Hepatocyte (in vitro differentiated cells): ENCODE results near the gene AUH. TPM values are rescaled to one million over a fixed set of nuclear protein-coding genes. Genes with fewer than 3 reads are reported as not detected.

Source experiments
- DNase-seq: peaks from one replicate; pipeline ENCODE4 v3.0.0-alpha.2; 2016; ENCODE audit warnings: low spot score
- H2AFZ ChIP-seq: fragments of 200-600 bp; sonication (generic); 2 replicates; pipeline ENCODE4 v1.6.0; 2016; ENCODE audit warnings: antibody characterized with exemption, mild to moderate bottlenecking
- H3K27ac ChIP-seq: fragments of 200-600 bp; sonication (generic); 2 replicates; pipeline ENCODE4 v1.5.1; 2016; ENCODE audit warnings: mild to moderate bottlenecking
- H3K27me3 ChIP-seq: fragments of 200-600 bp; sonication (generic); 2 replicates; pipeline ENCODE4 v1.6.1; 2016
- H3K36me3 ChIP-seq: fragments of 200-600 bp; sonication (generic); replicated peaks from 2 replicates; pipeline ENCODE4 v1.5.1; 2016; ENCODE audit warnings: low read depth; ENCODE audit not compliant: insufficient read depth
- H3K4me1 ChIP-seq: fragments of 200-600 bp; sonication (generic); 2 replicates; pipeline ENCODE4 v1.5.1; 2016; ENCODE audit warnings: mild to moderate bottlenecking, moderate library complexity; ENCODE audit not compliant: insufficient read depth
- H3K4me2 ChIP-seq: fragments of 200-600 bp; sonication (generic); 2 replicates; pipeline ENCODE4 v1.6.0; 2016
- H3K4me3 ChIP-seq: fragments of 200-600 bp; sonication (generic); 2 replicates; pipeline ENCODE4 v1.5.1; 2016; ENCODE audit warnings: mild to moderate bottlenecking
- H3K79me2 ChIP-seq: fragments of 200-600 bp; sonication (generic); 2 replicates; pipeline ENCODE4 v1.6.0; 2017; ENCODE audit warnings: mild to moderate bottlenecking
- H3K9me2 ChIP-seq: fragments of 200-600 bp; sonication (generic); replicated peaks from 2 replicates; pipeline ENCODE4 v1.6.0; 2017; ENCODE audit warnings: mild to moderate bottlenecking; ENCODE audit not compliant: insufficient read depth
- H3K9me3 ChIP-seq: fragments of 200-600 bp; sonication (generic); 2 replicates; pipeline ENCODE4 v1.5.1; 2016; ENCODE audit warnings: low read depth, mild to moderate bottlenecking
- H4K20me1 ChIP-seq: fragments of 200-600 bp; sonication (generic); 2 replicates; pipeline ENCODE4 v1.6.0; 2016; ENCODE audit warnings: mild to moderate bottlenecking; ENCODE audit not compliant: insufficient read depth, poor library complexity, severe bottlenecking
- CTCF ChIP-seq: fragments of 200-600 bp; sonication (generic); IDR thresholded peaks from 2 replicates; pipeline ENCODE4 v1.5.1; 2016; ENCODE audit warnings: antibody characterized with exemption, mild to moderate bottlenecking; ENCODE audit not compliant: poor library complexity
- EZH2 ChIP-seq: fragments of 200-600 bp; sonication (generic); IDR thresholded peaks from 2 replicates; pipeline ENCODE4 v1.6.1; 2016; ENCODE audit warnings: antibody characterized with exemption, mild to moderate bottlenecking, borderline replicate concordance
- EZH2phosphoT487 ChIP-seq: fragments of 200-600 bp; sonication (generic); IDR thresholded peaks from one replicate; pipeline ENCODE4 v1.6.1; 2018; ENCODE audit warnings: antibody characterized with exemption, mild to moderate bottlenecking, low read depth, moderate library complexity; ENCODE audit not compliant: unreplicated experiment, severe bottlenecking
- WGBS: methylation state at CpG from one replicate; pipeline ENCODE4 v1.1.6; 2016; ENCODE audit warnings: low lambda C conversion rate; ENCODE audit errors: missing lambda C conversion rate; 5-methylcytosine and 5-hydroxymethylcytosine counted together
- polyA plus RNA-seq: library from polyadenylated mRNA; unstranded; fragments of >200 nt; fragmentation: Nextera tagmentation; extraction: Ambion mirVana; gene quantifications from 2 replicates; pipeline ENCODE4 v1.2.1, GENCODE V29; 2016
- total RNA-seq: library from RNA; depleted of rRNA; stranded (reverse); fragments of >200 nt; gene quantifications from 2 replicates; pipeline ENCODE4 v1.2.3, GENCODE V29; 2014

Gene AUH
- total and polyA plus RNA-seq, 2 experiments from 2014 or later: 19.5 to 25.0 TPM

- no peak overlapping the region for H3K4me2 ChIP-seq
- H2AFZ ChIP-seq: no peak overlapping the region
- H3K27me3 ChIP-seq: no peaks in the 10 kb centered on the region
- 96% methylated on average over 7 of the region's 7 CpGs for WGBS
- H3K36me3 ChIP-seq: no peaks in the 10 kb centered on the region
- TF ChIP-seq EZH2: no peak
- no peak for TF ChIP-seq EZH2phosphoT487
- TF ChIP-seq CTCF: no peak
- H3K9me2 ChIP-seq: no peaks in the 10 kb centered on the region
- DNase-seq: no peak
- H3K4me1 ChIP-seq: no peaks in the 10 kb centered on the region
- H3K27ac ChIP-seq: no peak overlapping the region
- no peak overlapping the region for H3K4me3 ChIP-seq
- H3K79me2 ChIP-seq: no peaks in the 10 kb centered on the region
- peaks cover 2% of the 10 kb centered on the region for H3K9me3 ChIP-seq
- H4K20me1 ChIP-seq: no peaks in the 10 kb centered on the region
Observed at GRCh38 chr9:91176426-91176825, 185.3 kb downstream of the AUH start.

GRCh38 chr9:91174772-91175171, 186.9 kb downstream of the AUH start:
- no peak for TF ChIP-seq EZH2
- no peak for DNase-seq
- Histone ChIP-seq H3K9me3 (peaks cover 13% of the 10 kb centered on the region), H3K27ac (no peak overlapping the region), H3K9me2 (no peaks in the 10 kb centered on the region), H3K4me2 (no peak overlapping the region), H3K4me3 (no peak overlapping the region), H3K4me1 (no peaks in the 10 kb centered on the region), H4K20me1 (no peaks in the 10 kb centered on the region), H3K36me3 (no peaks in the 10 kb centered on the region), H2AFZ (no peak overlapping the region), H3K79me2 (no peaks in the 10 kb centered on the region), H3K27me3 (no peaks in the 10 kb centered on the region)
- 91% methylated on average over 6 of the region's 6 CpGs for WGBS

- WGBS: 82% methylated on average over 1 of the region's 1 CpG
- no peaks in the 10 kb centered on the region for H3K4me1 ChIP-seq
Observed at GRCh38 chr9:91172329-91172728, 189.4 kb downstream of the AUH start.

GRCh38 chr9:91170951-91171350, 190.8 kb downstream of the AUH start:
- H2AFZ ChIP-seq: no peak overlapping the region
- no peaks in the 10 kb centered on the region for H3K27me3 ChIP-seq
- TF ChIP-seq CTCF: no peak
- no peak for TF ChIP-seq EZH2phosphoT487
- no peak for TF ChIP-seq EZH2
- no peaks in the 10 kb centered on the region for H3K36me3 ChIP-seq
- no peak overlapping the region for H3K4me3 ChIP-seq
- H3K4me1 ChIP-seq: peaks cover 10% of the 10 kb centered on the region
- no peaks in the 10 kb centered on the region for H4K20me1 ChIP-seq
- no peak overlapping the region for H3K4me2 ChIP-seq
- H3K9me2 ChIP-seq: no peaks in the 10 kb centered on the region
- no peak overlapping the region for H3K27ac ChIP-seq
- no peaks in the 10 kb centered on the region for H3K79me2 ChIP-seq
- H3K9me3 ChIP-seq: peaks cover 13% of the 10 kb centered on the region
- DNase-seq: no peak

More at GRCh38 chr9:91172329-91172728, 189.4 kb downstream of the AUH start:
- DNase-seq: no peak
- Histone ChIP-seq H3K79me2 (no peaks in the 10 kb centered on the region), H3K4me2 (no peak overlapping the region), H3K4me3 (no peak overlapping the region), H2AFZ (no peak overlapping the region), H4K20me1 (no peaks in the 10 kb centered on the region), H3K27ac (no peak overlapping the region), H3K27me3 (no peaks in the 10 kb centered on the region), H3K9me3 (peaks cover 13% of the 10 kb centered on the region), H3K9me2 (no peaks in the 10 kb centered on the region), H3K36me3 (no peaks in the 10 kb centered on the region)
- TF ChIP-seq EZH2phosphoT487 (no peak), CTCF (no peak), EZH2 (no peak)
